Activated naive CD8-positive, alpha-beta T cell treated with anti-CD3 and anti-CD28 coated beads, Interleukin-2, amount 50 U/mL, for 16 hours (primary cell): ENCODE results near the gene IL34.

Experiments
- DNase-seq: peaks from one replicate; pipeline ENCODE4 v3.0.0-alpha.2; 2020; ENCODE audit warnings: low read depth, low spot score

The IL34 gene

GRCh38 chr16:70676675-70677498 is 30.5 kb downstream of the IL34 start:
- no peak for DNase-seq

DNA sequence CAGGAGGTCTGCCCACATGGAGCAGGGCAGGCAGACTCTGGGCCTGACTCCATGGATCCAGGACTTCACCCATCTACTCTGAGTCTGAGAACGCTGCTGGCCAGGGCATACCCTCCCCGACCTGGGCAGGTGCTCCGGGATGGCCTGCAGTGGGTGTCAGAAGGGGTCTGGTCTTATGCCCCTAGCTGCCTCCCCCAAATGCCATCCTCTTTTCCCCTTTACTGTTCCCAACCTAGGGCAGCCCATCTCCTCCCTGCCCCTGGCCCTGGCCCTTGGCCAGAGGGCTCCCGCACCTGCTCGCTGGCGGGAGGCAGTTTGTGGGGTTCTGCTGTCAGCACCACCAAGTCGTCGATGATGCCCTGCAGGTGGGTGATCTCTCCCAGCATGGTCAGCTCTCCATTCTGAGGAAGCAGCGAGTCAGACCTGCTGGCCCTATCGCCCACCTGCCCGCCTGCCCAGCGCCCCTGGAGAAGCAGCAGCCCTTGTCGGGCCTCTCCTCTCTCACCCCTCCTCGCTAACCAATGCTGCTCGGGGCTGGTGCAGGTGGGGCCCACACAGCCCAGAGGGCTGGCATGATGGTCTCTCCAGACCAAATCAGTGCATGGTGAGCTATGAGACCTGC is 31.3 kb downstream of the IL34 start:
- no peak for DNase-seq

DNA sequence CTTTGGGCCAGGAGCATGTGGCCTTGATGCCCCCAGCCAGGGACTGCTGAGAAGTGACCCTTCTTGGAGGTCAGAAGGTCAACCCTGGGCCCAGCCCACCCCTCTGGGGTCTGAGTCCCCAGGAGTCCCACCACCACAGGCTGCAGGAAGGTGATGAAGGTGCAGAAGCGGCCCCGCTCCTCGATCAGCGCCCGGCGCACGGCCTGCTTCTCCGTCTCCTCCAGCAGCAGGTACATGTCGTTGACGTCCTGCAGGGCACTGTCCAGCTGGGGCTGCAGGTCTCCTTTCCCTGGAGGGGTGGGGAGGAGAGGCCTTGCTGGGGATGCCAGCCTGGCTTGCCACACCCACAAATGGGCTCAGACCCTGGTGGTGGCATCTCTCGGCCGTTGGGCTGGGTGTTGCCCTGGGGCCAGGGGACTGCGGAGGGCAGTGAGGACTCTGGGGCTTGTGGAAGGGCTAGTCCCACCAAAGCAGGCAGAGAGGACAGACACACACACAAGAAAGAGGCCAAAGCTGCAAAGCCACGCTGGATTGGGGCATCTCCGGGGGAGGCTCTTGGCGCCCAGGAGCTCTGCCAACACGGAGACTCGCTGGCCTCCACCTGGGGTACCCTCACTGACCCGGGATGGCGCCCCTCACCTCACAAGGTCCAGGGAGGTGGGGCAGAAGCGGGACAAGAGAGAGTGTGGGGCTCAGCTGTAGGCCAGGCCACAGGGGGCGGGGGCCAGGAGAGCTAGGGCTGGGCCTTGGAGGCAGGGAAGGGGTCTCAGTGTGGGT is 31.9 kb downstream of the IL34 start:
- DNase-seq: no peak

DNA sequence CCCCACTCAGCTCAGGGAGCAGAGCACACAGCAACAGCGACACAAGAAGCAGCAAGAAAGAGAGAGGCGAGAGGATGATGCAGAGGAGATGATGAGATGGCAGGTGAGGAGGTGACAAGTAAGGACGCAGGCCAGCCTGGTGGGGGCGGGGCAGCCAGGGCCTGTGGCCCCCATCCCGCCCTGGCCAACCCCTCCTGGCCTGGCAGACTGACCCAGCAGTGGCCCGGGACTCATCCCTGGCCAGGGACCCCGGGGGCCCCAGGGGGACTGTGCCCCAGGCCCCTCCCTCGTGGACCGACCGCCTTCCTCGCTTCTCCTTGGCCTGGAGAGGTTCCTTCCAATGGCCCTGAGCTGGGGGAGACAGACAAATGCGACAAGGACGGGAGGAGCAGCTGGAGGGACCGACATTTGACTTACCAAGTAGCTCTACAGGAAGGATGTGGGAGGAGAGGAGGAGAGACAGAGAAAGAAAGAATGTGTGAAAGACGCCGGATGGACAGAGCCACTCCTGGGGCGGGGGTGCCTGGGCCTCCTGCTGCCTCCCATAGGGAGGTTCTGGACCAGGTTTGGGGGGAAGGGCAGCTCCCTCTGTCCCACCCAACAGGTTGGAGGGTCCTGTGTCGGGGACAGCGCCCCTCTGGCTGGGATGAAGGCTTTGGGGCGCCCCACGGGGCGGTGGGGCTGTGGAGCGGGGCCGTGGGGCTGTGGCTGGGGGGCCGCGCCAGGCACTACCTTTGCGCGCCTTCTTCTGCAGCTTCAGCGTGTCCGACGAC is 32.7 kb downstream of the IL34 start:
- no peak for DNase-seq

- DNase-seq: no peak
These were observed 33.5 kb downstream of the IL34 start for GRCh38 chr16:70679671-70680494.

GRCh38 chr16:70680495-70681381 is 34.4 kb downstream of the IL34 start:
- no peak for DNase-seq

- no peak for DNase-seq
These were observed 35.3 kb downstream of the IL34 start for GRCh38 chr16:70681382-70682238.

GRCh38 chr16:70682239-70683145 is 36.1 kb downstream of the IL34 start:
- DNase-seq: no peak

- DNase-seq: no peak
These were observed 37.0 kb downstream of the IL34 start for GRCh38 chr16:70683146-70683944.

DNA sequence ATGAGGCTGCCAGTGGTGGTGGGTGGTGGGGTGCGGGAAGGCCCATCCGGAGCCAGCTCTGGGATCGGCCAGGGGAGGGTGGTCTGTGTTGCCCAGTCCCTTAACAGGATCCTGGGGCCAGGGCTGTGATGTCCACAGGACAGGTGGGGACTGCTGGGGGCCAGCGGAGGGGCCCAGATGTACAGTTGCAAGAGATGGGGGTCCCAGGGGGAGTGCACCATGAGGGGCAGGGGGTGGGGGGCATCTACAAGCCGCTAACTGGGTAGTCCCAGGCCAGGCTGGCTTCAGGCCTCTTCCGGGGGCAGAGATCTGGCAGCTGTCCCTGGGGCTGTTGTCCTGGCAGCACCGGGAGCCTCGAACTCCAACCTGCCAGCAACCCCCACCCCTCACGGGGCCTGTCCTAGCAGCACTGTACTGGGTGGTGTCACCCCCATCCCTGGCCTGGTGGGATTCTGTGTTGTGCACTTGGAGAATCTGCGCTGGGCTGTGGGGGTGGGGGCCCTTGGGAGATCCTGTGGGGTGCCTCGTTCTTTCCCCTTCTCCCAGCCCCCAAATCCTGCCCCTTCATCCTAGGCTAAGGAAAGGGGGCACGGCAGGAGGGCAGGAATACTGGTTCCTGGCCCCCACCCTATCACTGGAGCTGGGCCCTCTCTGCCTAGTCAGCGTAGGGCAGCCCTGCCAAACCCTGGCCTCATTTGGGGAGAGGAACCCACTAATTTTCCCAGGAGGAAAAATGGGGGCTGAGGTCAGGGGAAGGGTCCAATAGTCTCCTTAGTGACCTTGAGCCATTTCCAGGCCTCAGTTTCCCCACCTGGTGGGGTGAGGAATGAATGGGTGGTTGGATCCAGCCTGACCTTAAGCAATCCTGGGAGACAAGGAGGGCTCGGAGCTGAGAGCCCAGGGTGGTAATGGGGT is 38.0 kb downstream of the IL34 start:
- no peak for DNase-seq

DNA sequence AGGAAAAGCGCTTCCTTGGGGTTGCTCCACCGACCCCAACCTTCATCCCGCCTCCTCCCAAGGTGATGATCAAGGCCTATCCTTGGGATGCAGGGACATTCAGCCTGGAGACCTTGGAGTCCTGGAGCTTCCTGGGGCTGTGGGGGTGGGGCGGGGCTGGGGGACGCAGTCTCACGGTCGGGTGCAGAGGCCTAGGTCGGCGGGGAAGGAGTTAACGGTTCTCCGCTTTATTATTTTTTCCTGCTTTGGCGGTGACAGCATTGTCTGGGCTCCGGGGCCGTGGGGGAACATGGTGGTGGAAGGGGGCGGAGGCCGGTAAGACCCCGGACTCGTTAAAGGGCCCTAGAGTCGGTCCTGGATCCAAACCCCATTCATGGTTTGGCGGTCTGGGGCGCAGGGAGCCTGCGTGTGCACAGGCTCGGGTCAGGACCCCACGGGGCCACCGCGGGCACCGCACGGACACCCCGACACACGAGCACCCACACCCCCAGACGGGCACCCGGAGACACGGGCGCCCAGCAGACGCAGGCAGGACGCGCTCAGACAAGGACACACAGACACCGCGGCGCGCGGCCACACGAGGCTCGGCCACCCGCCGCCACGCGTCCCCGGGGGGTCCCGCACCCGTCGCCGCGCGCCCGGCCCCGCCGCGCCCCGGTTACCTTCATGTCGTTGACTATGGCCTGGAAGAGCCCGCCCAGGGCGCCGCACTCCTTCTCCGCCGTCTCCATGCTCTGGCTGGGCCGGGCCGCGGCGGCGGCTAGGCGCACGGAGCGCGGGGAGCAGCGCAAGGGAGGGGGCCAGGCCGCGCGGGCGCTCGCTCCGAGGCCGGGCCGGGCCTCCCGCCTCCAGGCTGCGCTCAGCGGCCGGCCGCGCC is 38.9 kb downstream of the IL34 start:
- DNase-seq: no peak

GRCh38 chr16:70685938-70686375 is 39.6 kb downstream of the IL34 start, which contains the start of gene MTSS2:
Gene MTSS2 (minus strand): TSS chr16:70686053. CDS start chr16:70685791, 262 bp downstream.
- no peak for DNase-seq

DNA sequence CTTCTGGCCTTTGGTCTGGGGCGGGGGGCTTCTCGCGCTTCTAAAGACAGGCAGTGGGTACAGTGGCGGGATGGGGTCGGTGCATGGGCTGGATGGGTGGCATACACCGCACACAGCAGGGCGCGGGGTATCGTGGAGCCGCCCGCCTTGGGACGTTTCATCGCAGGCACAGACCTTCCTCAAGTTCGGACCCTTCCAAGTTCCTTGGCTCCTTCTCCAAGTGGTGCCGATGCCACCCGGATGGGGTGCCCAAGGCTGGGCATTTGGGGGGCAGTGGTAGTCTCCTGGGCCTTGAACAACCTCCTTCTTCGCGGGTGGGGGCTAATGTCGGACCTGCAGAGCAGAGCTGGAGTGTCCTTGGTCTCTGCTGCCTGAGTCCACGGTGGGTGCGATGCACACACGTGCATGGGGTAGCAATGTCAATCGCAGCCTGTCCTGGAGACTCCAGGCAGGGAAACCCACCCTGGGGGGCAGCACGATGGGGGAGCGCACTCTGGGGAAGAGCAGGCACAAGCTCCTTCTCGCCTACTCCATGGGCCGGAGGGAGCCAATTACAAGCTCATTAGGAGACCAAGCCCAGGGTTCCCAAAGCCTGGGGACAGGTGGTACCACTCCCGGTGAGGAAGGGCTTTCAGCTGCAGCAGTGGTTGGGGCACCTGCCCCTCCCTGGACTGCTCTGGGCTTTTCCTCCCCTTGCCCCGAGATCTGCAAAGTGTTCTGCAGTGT is 40.2 kb downstream of the IL34 start:
- DNase-seq: no peak

DNA sequence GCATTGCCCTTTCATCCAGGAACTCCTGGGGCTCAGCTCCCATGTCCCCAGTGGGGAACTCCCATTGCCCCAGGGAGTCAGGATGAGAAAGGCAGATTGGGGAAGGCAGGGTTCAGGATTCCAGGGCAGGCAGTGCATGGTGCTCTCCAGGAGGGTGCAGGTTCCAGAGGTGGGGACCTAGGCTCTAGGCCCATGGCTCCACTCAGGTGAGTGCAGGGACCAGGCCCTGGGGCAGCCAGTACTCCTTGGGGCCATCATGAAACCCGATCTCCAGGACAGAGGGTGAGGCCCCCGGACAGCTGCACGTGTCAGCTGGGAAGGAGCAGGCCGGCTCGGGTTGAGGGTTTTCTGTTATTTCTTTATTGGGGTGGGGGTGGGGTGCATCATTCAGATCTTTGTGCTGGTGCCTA is 40.7 kb downstream of the IL34 start:
- no peak for DNase-seq
